IgD-negative memory B cell (primary cell): ENCODE data around the gene MPZL1. TPM values are rescaled to one million over a fixed set of nuclear protein-coding genes. Genes with fewer than 3 reads are reported as not detected.
"Not testable (repeated sequence)": the region's sequence is repeated elsewhere in the genome, so short reads cannot be mapped to it uniquely, and the experiment has no call there.

ENCODE experiments used
- H3K27ac Mint-ChIP-seq, 3 donors: one replicate each; pipeline ENCODE4 v1.8.0; 2020 to 2022; ENCODE audit warnings: mild to moderate bottlenecking in 3 of 3, mixed read lengths in 3 of 3, moderate library complexity in 1 of 3
- H3K27me3 Mint-ChIP-seq: one replicate; pipeline ENCODE4 v1.8.0; 2021; ENCODE audit warnings: mixed read lengths
- H3K36me3 Mint-ChIP-seq: one replicate; pipeline ENCODE4 v1.8.0; 2020; ENCODE audit warnings: mild to moderate bottlenecking, mixed read lengths
- H3K4me1 Mint-ChIP-seq, 3 donors: one replicate each; pipeline ENCODE4 v1.8.0; 2020 to 2022; ENCODE audit warnings: mixed read lengths in 3 of 3, mild to moderate bottlenecking in 1 of 3
- H3K4me3 Mint-ChIP-seq, 4 donors: one replicate each; pipeline ENCODE4 v1.8.0; 2020 to 2022; ENCODE audit warnings: mild to moderate bottlenecking in 4 of 4, mixed read lengths in 4 of 4, moderate library complexity in 3 of 4
- H3K9me3 Mint-ChIP-seq, 3 donors: one replicate each; pipeline ENCODE4 v1.8.0; 2020 to 2021; ENCODE audit warnings: mixed read lengths in 3 of 3, mild to moderate bottlenecking in 1 of 3
- polyA plus RNA-seq: library from polyadenylated mRNA; unstranded; fragments of 300-500 nt; fragmentation: Illumina TruSeq; gene quantifications from one replicate; pipeline ENCODE4 v1.2.3, GENCODE V29; 2021

Gene MPZL1
- polyA plus RNA-seq, 1 donor from 2014 or later: 33.8 TPM

DNA sequence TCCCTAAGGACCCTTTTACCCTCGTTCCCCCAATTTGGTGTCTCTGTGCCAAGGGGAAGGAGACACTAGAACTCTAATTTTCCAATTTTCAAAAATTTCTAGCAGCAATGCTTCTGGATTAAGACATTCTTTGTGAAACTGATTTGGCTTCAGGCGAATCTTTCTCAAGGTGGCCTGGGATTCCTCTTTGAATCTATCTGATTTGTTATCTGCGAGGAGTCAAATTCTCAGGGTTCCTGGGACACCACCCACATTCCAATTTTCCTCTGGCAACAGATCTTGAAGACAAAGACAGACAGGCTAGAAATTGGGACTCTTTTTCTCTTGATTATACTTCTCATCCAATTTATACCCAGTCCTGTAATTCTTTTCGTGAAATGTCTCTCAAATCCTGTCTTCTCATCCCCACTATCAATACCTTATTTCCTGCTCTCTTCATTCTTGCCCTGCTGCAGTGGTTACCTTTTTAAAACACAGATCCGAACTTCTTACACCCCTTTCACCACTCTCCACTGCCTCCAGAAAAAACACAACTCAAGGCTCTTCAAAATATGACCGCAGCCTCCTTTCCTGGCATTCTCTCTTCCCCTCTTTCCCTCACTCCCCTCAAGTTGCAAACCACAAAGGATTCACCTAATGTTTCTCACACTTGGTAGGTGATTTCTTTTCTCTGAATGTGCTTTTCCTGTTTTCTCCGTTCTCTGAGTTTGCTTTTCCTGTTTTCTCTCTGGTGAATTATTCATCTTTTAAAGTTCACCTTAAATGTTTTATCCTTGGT lies 2.7 kb upstream of the MPZL1 start:
- H3K4me3 Mint-ChIP-seq: peak overlapping the region; percentile 35 to 99 (median 96)
- peaks cover 0 to 5% (median 0%) of the 10 kb centered on the region in 3 donors for H3K9me3 Mint-ChIP-seq
- H3K27ac Mint-ChIP-seq: peak overlapping the region; percentile 76 to 92 (median 82)
- H3K27me3 Mint-ChIP-seq: no peaks in the 10 kb centered on the region
- H3K36me3 Mint-ChIP-seq: peaks cover 1% of the 10 kb centered on the region
- peaks cover 35 to 57% (median 46%) of the 10 kb centered on the region in 3 donors for H3K4me1 Mint-ChIP-seq

DNA sequence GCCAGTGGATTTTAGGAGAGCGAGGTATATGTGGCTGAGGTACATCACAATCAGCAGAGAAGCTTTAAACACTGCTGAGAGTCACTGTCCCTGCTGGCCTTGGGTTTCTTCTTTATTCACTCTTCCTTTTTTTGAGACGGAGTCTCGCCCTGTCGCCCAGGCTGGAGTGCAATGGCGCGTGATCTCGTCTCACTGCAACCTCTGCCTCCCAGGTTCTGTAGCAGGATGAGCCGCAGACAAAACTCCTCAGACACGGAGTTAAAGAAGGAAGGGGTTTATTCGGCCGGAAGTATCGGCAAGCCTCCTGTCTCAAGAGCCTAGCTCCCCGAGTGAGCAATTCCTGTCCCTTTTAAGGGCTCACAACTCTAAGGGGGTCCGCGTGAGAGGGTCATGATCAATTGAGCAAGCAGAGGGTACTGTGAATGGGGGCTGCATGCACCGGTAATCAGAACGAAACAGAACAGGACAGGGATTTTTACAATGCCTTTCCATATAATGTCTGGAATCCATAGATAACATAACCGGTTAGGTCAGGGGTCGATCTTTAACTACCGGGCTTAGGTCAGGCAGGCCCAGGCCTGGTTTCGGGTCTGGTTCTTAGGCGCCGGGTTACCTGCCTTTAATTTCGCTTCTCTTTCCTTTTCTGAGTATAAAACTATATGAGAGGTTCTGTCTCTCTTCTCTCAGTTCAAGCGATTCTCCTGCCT lies 1.9 kb upstream of the MPZL1 start:
- H3K4me1 Mint-ChIP-seq: peaks cover 41 to 58% (median 53%) of the 10 kb centered on the region in 3 donors
- not testable (repeated sequence) for H3K27me3 Mint-ChIP-seq, H3K36me3 Mint-ChIP-seq, H3K9me3 Mint-ChIP-seq
- peak overlapping the region; percentile 76 to 92 (median 82) for H3K27ac Mint-ChIP-seq
- peak overlapping the region; percentile 96 to 99 (median 98) for H3K4me3 Mint-ChIP-seq

DNA sequence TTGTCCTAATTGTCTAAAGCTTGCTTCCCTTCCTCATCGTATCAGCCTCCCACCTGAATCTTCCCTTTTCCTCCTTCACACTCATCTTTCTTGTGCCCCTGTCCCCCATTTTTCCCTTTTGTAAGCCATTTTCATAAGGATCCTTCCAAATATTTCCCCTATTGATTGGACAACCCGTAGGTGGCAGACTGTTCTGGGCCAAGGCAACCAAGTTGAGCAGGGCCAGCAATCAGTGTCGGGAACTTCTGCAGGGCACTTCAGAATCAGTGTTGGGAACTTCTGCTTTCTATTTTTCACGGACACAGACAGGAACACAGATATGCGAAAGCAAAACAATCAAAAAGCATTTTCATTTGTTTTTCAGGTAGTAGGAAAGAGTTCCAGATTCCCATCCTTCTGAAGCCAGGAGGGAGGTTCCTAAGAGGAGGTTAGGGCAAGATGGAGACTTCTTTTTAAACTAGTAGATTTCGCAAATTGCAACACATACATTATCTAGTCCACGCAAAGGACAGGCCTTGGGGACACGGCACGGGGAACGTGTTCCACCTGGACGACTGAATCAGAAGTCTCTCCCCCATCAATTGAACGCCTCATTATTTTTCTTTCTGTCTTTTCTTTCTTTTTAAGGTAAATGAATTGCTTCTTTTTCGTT lies 691 bp upstream of the MPZL1 start:
- Mint-ChIP-seq H3K36me3 (peaks cover 4% of the 10 kb centered on the region), H3K4me3 (peak overlapping the region; percentile 96 to 99 (median 98)), H3K9me3 (peaks cover 0 to 2% (median 0%) of the 10 kb centered on the region in 3 donors), H3K27ac (peak overlapping the region; percentile 40 to 92 (median 80)), H3K4me1 (peaks cover 44 to 55% (median 53%) of the 10 kb centered on the region in 3 donors), H3K27me3 (no peaks in the 10 kb centered on the region)

DNA sequence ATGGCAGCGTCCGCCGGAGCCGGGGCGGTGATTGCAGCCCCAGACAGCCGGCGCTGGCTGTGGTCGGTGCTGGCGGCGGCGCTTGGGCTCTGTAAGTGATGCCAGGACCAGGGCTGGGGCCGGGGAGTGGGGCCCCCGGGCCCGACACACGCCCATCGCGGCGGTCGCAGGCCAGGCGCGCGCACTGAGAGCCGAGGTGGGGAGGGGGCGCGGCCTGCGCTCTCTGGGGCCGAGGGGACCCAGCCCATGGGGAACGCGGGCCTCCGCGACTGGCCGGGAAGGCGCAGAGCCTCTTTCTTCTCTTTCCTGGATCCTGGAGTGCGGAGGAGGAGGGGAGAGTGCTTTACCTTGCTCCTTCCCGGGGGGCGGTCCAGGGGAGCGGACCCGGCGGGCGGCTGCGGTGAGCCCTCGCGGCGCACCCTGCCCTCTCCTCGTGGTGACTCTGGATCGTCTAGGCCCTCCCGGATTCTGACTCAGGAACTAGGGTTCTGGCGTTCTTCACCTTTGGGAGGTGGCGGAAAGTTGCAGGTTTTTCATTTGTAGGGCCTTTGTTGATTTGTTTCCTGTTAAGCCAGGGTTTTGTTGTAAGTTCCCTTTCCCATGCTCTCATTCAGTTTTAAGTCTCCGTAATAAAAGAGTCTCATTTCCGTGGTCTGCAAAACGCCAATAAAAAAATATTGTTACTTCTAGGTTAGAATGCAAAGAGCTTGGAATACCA lies 529 bp downstream of the MPZL1 start:
- peaks cover 46 to 58% (median 54%) of the 10 kb centered on the region in 3 donors for H3K4me1 Mint-ChIP-seq
- peaks cover 4% of the 10 kb centered on the region for H3K36me3 Mint-ChIP-seq
- H3K4me3 Mint-ChIP-seq: peak overlapping the region; percentile 96 to 99 (median 98)
- peak overlapping the region in 2 of 3 donors; percentile 60 to 92 for H3K27ac Mint-ChIP-seq
- H3K9me3 Mint-ChIP-seq: peaks cover 0 to 2% (median 0%) of the 10 kb centered on the region in 3 donors
- H3K27me3 Mint-ChIP-seq: no peaks in the 10 kb centered on the region

DNA sequence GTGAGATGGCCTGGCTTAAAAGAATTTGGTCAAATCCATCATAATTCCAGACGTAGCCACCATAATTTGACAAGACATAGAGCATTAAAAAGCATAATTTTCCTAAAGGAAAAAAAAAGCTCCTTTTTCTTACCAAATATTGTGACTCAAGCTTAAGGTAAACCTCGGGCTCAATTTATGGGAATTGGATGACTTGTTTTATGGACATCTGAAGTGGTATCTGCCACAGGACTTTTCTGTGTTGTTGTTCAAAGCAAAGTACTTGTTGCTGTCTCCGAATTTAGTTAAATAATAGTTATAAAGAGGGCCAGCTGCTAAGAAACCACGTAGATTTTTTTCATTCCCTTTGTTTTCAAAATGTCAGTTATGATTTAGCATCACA lies 1.1 kb downstream of the MPZL1 start:
- Mint-ChIP-seq H3K4me3 (peak overlapping the region; percentile 87 to 99 (median 94)), H3K4me1 (peaks cover 46 to 58% (median 56%) of the 10 kb centered on the region in 3 donors), H3K27ac (peak overlapping the region in 2 of 3 donors; percentile 30 to 60), H3K36me3 (peaks cover 4% of the 10 kb centered on the region), H3K27me3 (no peaks in the 10 kb centered on the region), H3K9me3 (peaks cover 0 to 2% (median 0%) of the 10 kb centered on the region in 3 donors)

DNA sequence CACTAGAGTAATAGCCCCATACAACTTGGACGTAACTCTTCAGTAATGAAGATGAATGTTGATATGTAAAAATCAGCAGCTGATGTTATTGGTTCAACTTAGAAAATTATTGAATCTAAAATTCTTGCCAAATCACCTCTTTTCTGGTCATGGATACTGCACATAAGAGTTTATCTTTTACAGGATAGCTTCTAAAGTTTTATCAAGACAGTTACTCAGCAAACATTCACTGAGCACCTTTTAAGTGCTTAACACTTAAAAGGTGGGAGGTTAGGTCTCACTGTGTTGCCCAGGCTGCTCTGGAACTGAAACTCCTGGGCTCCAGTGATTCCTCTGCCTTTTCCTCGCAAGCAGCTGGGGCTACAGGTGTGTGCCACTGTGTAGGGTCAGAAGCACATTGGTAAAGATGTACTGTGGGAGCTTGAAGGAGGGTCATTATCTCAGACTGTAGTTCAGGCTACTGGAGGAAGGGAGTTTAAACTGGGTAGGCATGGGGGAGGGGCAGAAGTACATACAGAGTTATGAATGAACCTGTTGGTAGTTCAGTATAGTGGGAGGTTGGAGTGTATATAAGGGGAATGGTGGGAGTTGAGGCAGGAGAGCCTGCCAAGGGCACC lies 2.0 kb downstream of the MPZL1 start:
- H3K36me3 Mint-ChIP-seq: peaks cover 8% of the 10 kb centered on the region
- peaks cover 0 to 2% (median 0%) of the 10 kb centered on the region in 3 donors for H3K9me3 Mint-ChIP-seq
- peak overlapping the region in 1 of 3 donors; percentile 30 for H3K27ac Mint-ChIP-seq
- H3K4me3 Mint-ChIP-seq: peak overlapping the region in 3 of 4 donors; percentile 72 to 93 (median 87)
- no peaks in the 10 kb centered on the region for H3K27me3 Mint-ChIP-seq
- H3K4me1 Mint-ChIP-seq: peaks cover 46 to 58% (median 56%) of the 10 kb centered on the region in 3 donors

DNA sequence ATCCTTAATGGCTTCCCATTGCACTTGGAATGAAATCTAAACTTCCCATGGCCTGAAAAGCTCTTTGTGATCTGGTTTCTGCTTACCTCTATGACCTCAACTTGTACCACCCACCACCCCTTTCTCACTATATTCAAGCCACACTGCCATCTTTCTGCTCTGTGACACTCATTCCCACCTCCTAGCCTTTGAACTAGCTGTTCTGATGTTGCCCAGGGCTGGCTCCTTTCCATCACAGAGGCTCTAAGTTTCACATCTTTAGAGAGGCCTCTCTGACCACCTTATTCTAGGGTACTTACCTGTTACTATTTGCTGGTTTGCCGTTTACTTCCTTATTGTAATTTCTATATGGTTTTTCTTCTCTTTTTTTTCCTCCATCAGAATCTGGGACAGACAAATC lies 4.2 kb downstream of the MPZL1 start:
- Mint-ChIP-seq H3K27me3 (no peaks in the 10 kb centered on the region), H3K9me3 (peaks cover 0 to 2% (median 0%) of the 10 kb centered on the region in 3 donors), H3K4me1 (peaks cover 31 to 43% (median 37%) of the 10 kb centered on the region in 3 donors), H3K27ac (peak overlapping the region in 2 of 3 donors; percentile 2 to 18), H3K4me3 (peak overlapping the region in 2 of 4 donors; percentile 56 to 64), H3K36me3 (peaks cover 8% of the 10 kb centered on the region)

DNA sequence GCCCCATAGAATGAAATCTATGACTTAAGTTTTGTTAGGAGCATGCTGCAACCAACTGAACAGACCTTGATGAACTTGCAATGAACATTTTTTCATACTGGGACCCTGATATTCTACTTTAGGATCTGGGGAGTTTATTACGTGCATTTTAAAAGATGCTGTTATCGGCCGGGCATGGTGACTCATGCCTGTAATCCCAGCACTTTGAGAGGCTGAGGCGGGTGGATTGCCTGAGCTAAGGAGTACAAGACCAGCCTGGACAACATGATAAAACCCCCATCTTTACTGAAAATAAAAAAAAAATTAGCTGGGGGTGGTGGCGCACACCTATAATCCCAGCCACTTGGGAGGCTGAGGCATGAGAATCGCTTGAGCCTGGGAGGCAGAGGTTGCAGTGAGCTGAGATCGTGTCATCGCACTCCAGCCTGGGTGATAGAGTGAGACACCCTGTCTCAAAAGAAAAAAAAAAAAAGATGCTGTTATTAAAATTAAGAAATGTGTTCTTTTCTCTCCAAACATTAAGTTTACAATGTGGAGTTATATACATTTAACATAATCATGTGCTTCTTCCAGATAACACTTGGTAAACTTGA lies 7.1 kb downstream of the MPZL1 start:
- no peak overlapping the region for H3K27ac Mint-ChIP-seq
- no peaks in the 10 kb centered on the region for H3K27me3 Mint-ChIP-seq

DNA sequence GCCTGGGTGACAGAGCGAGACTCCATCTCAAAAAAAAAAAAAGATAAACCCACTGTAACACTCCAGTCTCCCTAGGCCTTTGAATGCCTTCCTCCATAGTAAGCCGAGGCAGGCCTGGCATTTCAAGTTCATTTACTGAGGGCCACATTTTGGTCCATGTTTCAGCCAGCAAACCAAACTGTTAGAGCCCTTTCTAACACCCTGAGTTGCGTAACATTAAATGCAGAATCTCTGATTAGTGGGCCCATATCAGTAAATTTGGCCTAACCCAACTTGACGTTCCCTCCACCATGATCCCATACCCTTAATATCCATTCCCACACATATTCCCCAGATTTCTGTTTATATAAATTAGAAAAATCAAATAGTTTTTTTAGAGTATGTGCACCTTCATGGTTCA lies 12.4 kb downstream of the MPZL1 start:
- Mint-ChIP-seq H3K4me3 (no peak overlapping the region), H3K27ac (no peak overlapping the region), H3K27me3 (no peaks in the 10 kb centered on the region), H3K9me3 (no peaks in the 10 kb centered on the region), H3K4me1 (peaks cover 2 to 4% (median 2%) of the 10 kb centered on the region in 3 donors), H3K36me3 (peaks cover 5% of the 10 kb centered on the region)

More for the DNA sequence above, 7.1 kb downstream of the MPZL1 start:
- H3K4me3 Mint-ChIP-seq: no peak overlapping the region
- peaks cover 18 to 23% (median 21%) of the 10 kb centered on the region in 3 donors for H3K4me1 Mint-ChIP-seq
- peaks cover 0 to 2% (median 0%) of the 10 kb centered on the region in 3 donors for H3K9me3 Mint-ChIP-seq
- peaks cover 7% of the 10 kb centered on the region for H3K36me3 Mint-ChIP-seq

DNA sequence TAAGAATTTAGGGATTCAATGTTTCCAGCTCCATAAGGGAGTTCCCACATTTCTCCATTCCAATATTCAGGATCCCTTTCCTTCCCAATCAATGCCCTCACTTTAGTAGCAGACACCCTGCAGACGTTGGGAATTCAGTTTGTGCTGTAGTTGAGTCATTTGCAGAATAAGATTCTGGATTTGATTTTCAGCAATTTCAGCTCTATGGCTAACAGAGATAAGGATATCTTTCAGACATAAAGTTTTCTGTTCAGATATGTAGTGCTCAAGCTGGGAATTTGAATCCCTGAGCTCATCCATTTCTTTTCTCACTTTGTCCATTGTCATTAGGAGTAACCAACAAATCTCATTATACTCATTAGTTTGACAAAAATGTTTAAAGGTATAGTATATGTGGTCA lies 13.1 kb downstream of the MPZL1 start:
- no peak overlapping the region for H3K27ac Mint-ChIP-seq

DNA sequence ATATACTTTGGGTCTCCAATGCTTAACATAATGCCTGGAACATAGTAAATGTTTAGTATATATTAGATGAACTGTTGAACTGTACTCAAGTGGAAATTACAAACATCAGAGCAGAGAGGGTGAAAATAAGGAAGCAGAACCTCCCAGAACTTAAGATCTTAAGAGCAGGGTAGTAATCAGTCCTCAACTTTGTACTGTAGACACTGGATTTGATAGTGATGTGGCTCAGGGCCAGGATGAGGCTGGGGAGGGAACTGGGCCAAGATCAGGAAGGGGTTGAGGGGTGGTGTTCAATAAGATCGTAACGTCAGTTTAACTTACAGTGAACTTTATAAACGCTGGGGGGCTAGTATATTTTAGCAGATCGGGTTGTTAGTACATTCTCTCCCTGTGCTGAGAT lies 15.4 kb downstream of the MPZL1 start:
- H3K27ac Mint-ChIP-seq: no peak overlapping the region
- H3K9me3 Mint-ChIP-seq: no peaks in the 10 kb centered on the region
- H3K27me3 Mint-ChIP-seq: no peaks in the 10 kb centered on the region
- peaks cover 5% of the 10 kb centered on the region for H3K36me3 Mint-ChIP-seq
- peaks cover 0 to 10% (median 5%) of the 10 kb centered on the region in 3 donors for H3K4me1 Mint-ChIP-seq
- H3K4me3 Mint-ChIP-seq: no peak overlapping the region

More for the DNA sequence above, 13.1 kb downstream of the MPZL1 start:
- Mint-ChIP-seq H3K4me3 (no peak overlapping the region), H3K9me3 (no peaks in the 10 kb centered on the region), H3K36me3 (peaks cover 5% of the 10 kb centered on the region), H3K4me1 (peaks cover 0 to 3% (median 1%) of the 10 kb centered on the region in 3 donors), H3K27me3 (no peaks in the 10 kb centered on the region)

DNA sequence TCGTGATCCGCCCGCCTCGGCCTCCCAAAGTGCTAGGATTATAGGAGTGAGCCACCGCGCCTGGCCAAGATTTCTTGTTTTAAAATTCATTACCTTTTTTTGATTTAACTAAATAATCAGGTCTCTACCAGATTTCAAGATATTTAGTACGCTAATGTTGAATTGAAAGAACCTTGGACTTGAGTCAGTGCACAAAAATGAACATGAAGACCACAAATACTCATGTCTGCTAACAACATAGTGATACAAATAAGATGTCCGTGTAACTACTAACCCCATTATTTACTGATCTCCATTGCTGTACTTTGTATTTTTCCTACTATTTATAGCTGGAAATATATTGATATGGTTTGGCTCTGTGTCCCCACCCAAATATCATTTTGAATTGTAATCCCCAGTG lies 16.4 kb downstream of the MPZL1 start:
- no peak overlapping the region for H3K27ac Mint-ChIP-seq
- H3K9me3 Mint-ChIP-seq: no peaks in the 10 kb centered on the region
- peaks cover 5 to 18% (median 9%) of the 10 kb centered on the region in 3 donors for H3K4me1 Mint-ChIP-seq
- peaks cover 5% of the 10 kb centered on the region for H3K36me3 Mint-ChIP-seq
- no peak overlapping the region for H3K4me3 Mint-ChIP-seq
- no peaks in the 10 kb centered on the region for H3K27me3 Mint-ChIP-seq

DNA sequence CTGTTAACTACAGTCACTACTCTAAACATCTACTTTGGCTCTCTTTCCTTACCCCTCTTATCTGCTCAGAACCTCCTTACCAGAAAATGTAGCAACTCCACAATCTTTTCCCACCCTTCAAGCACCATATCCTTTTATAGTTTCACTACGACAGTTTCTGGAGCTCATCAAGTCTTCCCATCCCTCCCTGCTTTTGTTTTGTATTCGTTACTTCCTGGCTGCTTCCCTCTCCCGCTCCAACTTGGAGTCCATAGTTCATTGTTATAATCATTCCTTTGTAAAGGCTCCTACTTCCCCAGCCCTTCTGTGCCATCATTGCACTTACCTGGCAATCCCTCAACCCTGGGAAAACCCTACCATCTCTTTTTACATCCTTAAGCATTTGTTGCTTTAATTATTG lies 18.0 kb downstream of the MPZL1 start:
- H3K4me1 Mint-ChIP-seq: peaks cover 11 to 28% (median 18%) of the 10 kb centered on the region in 3 donors
- no peaks in the 10 kb centered on the region for H3K9me3 Mint-ChIP-seq
- no peaks in the 10 kb centered on the region for H3K27me3 Mint-ChIP-seq
- no peak overlapping the region for H3K27ac Mint-ChIP-seq
- no peak overlapping the region for H3K4me3 Mint-ChIP-seq
- H3K36me3 Mint-ChIP-seq: peaks cover 7% of the 10 kb centered on the region

DNA sequence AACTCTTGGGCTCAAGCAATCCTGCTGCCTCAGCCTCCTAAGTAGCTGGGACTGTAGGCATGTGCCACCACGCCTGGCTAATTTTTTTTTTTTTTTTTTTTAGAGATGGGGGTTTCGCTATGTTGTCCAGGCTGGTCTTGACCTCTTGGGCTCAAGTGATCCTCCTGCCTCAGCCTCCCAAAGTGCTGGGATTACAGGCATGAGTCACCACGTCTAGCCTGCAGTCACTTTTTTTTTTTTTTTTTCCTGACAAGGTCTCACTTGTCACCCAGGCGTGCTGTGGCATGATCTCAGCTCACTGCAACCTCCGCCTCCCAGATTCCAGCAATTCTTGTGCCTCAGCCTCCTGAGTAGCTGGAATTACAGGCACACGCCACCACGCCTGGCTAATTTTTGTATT lies 19.3 kb downstream of the MPZL1 start:
- peaks cover 13 to 32% (median 21%) of the 10 kb centered on the region in 3 donors for H3K4me1 Mint-ChIP-seq
- not testable (repeated sequence) for H3K9me3 Mint-ChIP-seq, H3K27ac Mint-ChIP-seq, H3K36me3 Mint-ChIP-seq, H3K4me3 Mint-ChIP-seq, H3K27me3 Mint-ChIP-seq
